ENCODE results near the gene SRRM4. TPM values are rescaled to one million over a fixed set of nuclear protein-coding genes. Genes with fewer than 3 reads are reported as not detected.

SRRM4 gene
- total RNA-seq, 1 experiment from 2014 or later: not detected

GRCh38 chr12:119090865-119091264 lies 109.5 kb downstream of the SRRM4 start:
- Mint-ChIP-seq H3K9me3 (ENCODE audit: unreplicated experiment) (peaks cover 39% of the 10 kb centered on the region), H3K4me3 (ENCODE audit: unreplicated experiment) (no peak overlapping the region), H3K27ac (ENCODE audit: low read depth, unreplicated experiment) (no peak overlapping the region), H3K27me3 (ENCODE audit: insufficient read depth, unreplicated experiment) (no peaks in the 10 kb centered on the region), H3K36me3 (ENCODE audit: insufficient read depth, unreplicated experiment) (no peaks in the 10 kb centered on the region), H3K4me1 (ENCODE audit: insufficient read depth, unreplicated experiment) (no peaks in the 10 kb centered on the region)
- TF ChIP-seq CTCF (IDR thresholded peaks at IDR 0.05; ENCODE audit: unreplicated experiment): no peak
- ChIA-PET POLR2A (no interaction called here), CTCF (no interaction called here)
- BruUV-seq (replicated peaks): no TSS peak
- intact Hi-C loops (cut with micrococcal nuclease): no loop called here
- DNase-seq (ENCODE audit: unreplicated experiment): no peak

- ChIA-PET CTCF (interaction anchor here (0.7 to 1.0 kb wide), 2 partner anchors 35 to 51 kb away, joined by 3 read pairs; no protein-coding TSS in a partner anchor), POLR2A (no interaction called here)
- Mint-ChIP-seq H3K36me3 (ENCODE audit: insufficient read depth, unreplicated experiment) (no peaks in the 10 kb centered on the region), H3K9me3 (ENCODE audit: unreplicated experiment) (peaks cover 53% of the 10 kb centered on the region), H3K27ac (ENCODE audit: low read depth, unreplicated experiment) (no peak overlapping the region), H3K4me3 (ENCODE audit: unreplicated experiment) (no peak overlapping the region), H3K27me3 (ENCODE audit: insufficient read depth, unreplicated experiment) (no peaks in the 10 kb centered on the region), H3K4me1 (ENCODE audit: insufficient read depth, unreplicated experiment) (no peaks in the 10 kb centered on the region)
- intact Hi-C loops (cut with micrococcal nuclease): no loop called here
- no TSS peak for BruUV-seq (replicated peaks)
- TF ChIP-seq CTCF (IDR thresholded peaks at IDR 0.05; ENCODE audit: unreplicated experiment): no peak
- DNase-seq (ENCODE audit: unreplicated experiment): no peak
Observed at GRCh38 chr12:119096429-119097202, 115.3 kb downstream of the SRRM4 start.

GRCh38 chr12:119100933-119101332 lies 119.6 kb downstream of the SRRM4 start:
- no TSS peak for BruUV-seq (replicated peaks)
- Mint-ChIP-seq H3K27me3 (ENCODE audit: insufficient read depth, unreplicated experiment) (no peaks in the 10 kb centered on the region), H3K4me3 (ENCODE audit: unreplicated experiment) (no peak overlapping the region), H3K4me1 (ENCODE audit: insufficient read depth, unreplicated experiment) (no peaks in the 10 kb centered on the region), H3K9me3 (ENCODE audit: unreplicated experiment) (peaks cover 33% of the 10 kb centered on the region), H3K36me3 (ENCODE audit: insufficient read depth, unreplicated experiment) (no peaks in the 10 kb centered on the region), H3K27ac (ENCODE audit: low read depth, unreplicated experiment) (no peak overlapping the region)
- CTCF ChIA-PET: no interaction called here
- no peak for DNase-seq (ENCODE audit: unreplicated experiment)
- intact Hi-C loops (cut with micrococcal nuclease): no loop called here
- TF ChIP-seq CTCF (IDR thresholded peaks at IDR 0.05; ENCODE audit: unreplicated experiment): no peak
- POLR2A ChIA-PET: no interaction called here

GRCh38 chr12:119102274-119102673 lies 120.9 kb downstream of the SRRM4 start:
- TF ChIP-seq CTCF (IDR thresholded peaks at IDR 0.05; ENCODE audit: unreplicated experiment): no peak
- Mint-ChIP-seq H3K4me1 (ENCODE audit: insufficient read depth, unreplicated experiment) (no peaks in the 10 kb centered on the region), H3K27ac (ENCODE audit: low read depth, unreplicated experiment) (no peak overlapping the region), H3K36me3 (ENCODE audit: insufficient read depth, unreplicated experiment) (no peaks in the 10 kb centered on the region), H3K27me3 (ENCODE audit: insufficient read depth, unreplicated experiment) (no peaks in the 10 kb centered on the region), H3K4me3 (ENCODE audit: unreplicated experiment) (no peak overlapping the region), H3K9me3 (ENCODE audit: unreplicated experiment) (peaks cover 33% of the 10 kb centered on the region)
- CTCF ChIA-PET: interaction anchor here (1.1 kb wide), 1 partner anchor 342 kb away, joined by 6 read pairs; no protein-coding TSS in a partner anchor
- intact Hi-C loops (cut with micrococcal nuclease): no loop called here
- POLR2A ChIA-PET: no interaction called here
- BruUV-seq (replicated peaks): no TSS peak
- DNase-seq (ENCODE audit: unreplicated experiment): no peak
